ENCODE results near the gene KRT34. TPM values are rescaled to one million over a fixed set of nuclear protein-coding genes. Genes with fewer than 3 reads are reported as not detected.

KRT34 gene
- total and polyA plus RNA-seq, 2 experiments from 2014 or later = not detected

- ATAC-seq (no peak), DNase-seq (ENCODE audit: low spot score) (no peak)
- no peaks in the 10 kb centered on the region; the same call in 2 of the 3 replicates for H3K9me3 Mint-ChIP-seq
- H3F3A ChIP-seq (replicated peaks; ENCODE audit: low read depth) = no peaks in the 10 kb centered on the region
- no peak overlapping the region for H3K4me3 Mint-ChIP-seq
- H3K4me1 ChIP-seq (ENCODE audit: insufficient read depth) = no peaks in the 10 kb centered on the region
- H3K27me3 ChIP-seq (ENCODE audit: insufficient read depth) = no peaks in the 10 kb centered on the region
- H4K20me1 ChIP-seq (replicated peaks; ENCODE audit: insufficient read depth) = no peaks in the 10 kb centered on the region
- no peak overlapping the region for H3K27ac ChIP-seq (ENCODE audit: low read depth)
- H2AFZ ChIP-seq = no peak overlapping the region
- H3K9me2 ChIP-seq (ENCODE audit: insufficient read depth) = no peaks in the 10 kb centered on the region
- H3K36me3 ChIP-seq (ENCODE audit: insufficient read depth) = no peaks in the 10 kb centered on the region
- H3K27ac Mint-ChIP-seq = no peak overlapping the region
- no peaks in the 10 kb centered on the region for H3K36me3 Mint-ChIP-seq (ENCODE audit: low read depth)
- H3K4me2 ChIP-seq = no peak overlapping the region
- H3K27me3 Mint-ChIP-seq (ENCODE audit: insufficient read depth, low read depth, poor library complexity) = no peaks in the 10 kb centered on the region
- H3K79me2 ChIP-seq (replicated peaks; ENCODE audit: insufficient read depth) = no peaks in the 10 kb centered on the region
- H3K4me1 Mint-ChIP-seq = no peaks in the 10 kb centered on the region
- no peak overlapping the region for H3K4me3 ChIP-seq
- TF ChIP-seq ZNF114 (CRISPR knock-in tag; IDR thresholded peaks at IDR 0.05) = no peak
- TF ChIP-seq JUNB (IDR thresholded peaks at IDR 0.05; ENCODE audit: unreplicated experiment) = no peak
- TF ChIP-seq, protein P1, sequence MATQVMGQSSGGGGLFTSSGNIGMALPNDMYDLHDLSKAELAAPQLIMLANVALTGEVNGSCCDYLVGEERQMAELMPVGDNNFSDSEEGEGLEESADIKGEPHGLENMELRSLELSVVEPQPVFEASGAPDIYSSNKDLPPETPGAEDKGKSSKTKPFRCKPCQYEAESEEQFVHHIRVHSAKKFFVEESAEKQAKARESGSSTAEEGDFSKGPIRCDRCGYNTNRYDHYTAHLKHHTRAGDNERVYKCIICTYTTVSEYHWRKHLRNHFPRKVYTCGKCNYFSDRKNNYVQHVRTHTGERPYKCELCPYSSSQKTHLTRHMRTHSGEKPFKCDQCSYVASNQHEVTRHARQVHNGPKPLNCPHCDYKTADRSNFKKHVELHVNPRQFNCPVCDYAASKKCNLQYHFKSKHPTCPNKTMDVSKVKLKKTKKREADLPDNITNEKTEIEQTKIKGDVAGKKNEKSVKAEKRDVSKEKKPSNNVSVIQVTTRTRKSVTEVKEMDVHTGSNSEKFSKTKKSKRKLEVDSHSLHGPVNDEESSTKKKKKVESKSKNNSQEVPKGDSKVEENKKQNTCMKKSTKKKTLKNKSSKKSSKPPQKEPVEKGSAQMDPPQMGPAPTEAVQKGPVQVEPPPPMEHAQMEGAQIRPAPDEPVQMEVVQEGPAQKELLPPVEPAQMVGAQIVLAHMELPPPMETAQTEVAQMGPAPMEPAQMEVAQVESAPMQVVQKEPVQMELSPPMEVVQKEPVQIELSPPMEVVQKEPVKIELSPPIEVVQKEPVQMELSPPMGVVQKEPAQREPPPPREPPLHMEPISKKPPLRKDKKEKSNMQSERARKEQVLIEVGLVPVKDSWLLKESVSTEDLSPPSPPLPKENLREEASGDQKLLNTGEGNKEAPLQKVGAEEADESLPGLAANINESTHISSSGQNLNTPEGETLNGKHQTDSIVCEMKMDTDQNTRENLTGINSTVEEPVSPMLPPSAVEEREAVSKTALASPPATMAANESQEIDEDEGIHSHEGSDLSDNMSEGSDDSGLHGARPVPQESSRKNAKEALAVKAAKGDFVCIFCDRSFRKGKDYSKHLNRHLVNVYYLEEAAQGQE (IDR thresholded peaks at IDR 0.05; ENCODE audit: unreplicated experiment) = no peak
- TF ChIP-seq, protein P2, sequence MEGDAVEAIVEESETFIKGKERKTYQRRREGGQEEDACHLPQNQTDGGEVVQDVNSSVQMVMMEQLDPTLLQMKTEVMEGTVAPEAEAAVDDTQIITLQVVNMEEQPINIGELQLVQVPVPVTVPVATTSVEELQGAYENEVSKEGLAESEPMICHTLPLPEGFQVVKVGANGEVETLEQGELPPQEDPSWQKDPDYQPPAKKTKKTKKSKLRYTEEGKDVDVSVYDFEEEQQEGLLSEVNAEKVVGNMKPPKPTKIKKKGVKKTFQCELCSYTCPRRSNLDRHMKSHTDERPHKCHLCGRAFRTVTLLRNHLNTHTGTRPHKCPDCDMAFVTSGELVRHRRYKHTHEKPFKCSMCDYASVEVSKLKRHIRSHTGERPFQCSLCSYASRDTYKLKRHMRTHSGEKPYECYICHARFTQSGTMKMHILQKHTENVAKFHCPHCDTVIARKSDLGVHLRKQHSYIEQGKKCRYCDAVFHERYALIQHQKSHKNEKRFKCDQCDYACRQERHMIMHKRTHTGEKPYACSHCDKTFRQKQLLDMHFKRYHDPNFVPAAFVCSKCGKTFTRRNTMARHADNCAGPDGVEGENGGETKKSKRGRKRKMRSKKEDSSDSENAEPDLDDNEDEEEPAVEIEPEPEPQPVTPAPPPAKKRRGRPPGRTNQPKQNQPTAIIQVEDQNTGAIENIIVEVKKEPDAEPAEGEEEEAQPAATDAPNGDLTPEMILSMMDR (conservative IDR thresholded peaks at IDR 0.05; ENCODE audit: low read depth in 2 of 2) = no peak
Observed at GRCh38 chr17:41369023-41369422, 13.1 kb downstream of the KRT34 start.

- ATAC-seq (no peak), DNase-seq (ENCODE audit: low spot score) (no peak)
- Histone ChIP-seq H3K79me2 (replicated peaks; ENCODE audit: insufficient read depth) (no peaks in the 10 kb centered on the region), H4K20me1 (replicated peaks; ENCODE audit: insufficient read depth) (no peaks in the 10 kb centered on the region), H3F3A (replicated peaks; ENCODE audit: low read depth) (no peaks in the 10 kb centered on the region), H3K36me3 (ENCODE audit: insufficient read depth) (no peaks in the 10 kb centered on the region), H3K4me3 (no peak overlapping the region), H2AFZ (no peak overlapping the region), H3K9me2 (ENCODE audit: insufficient read depth) (no peaks in the 10 kb centered on the region), H3K27me3 (ENCODE audit: insufficient read depth) (no peaks in the 10 kb centered on the region), H3K4me2 (no peak overlapping the region), H3K27ac (ENCODE audit: low read depth) (no peak overlapping the region), H3K4me1 (ENCODE audit: insufficient read depth) (no peaks in the 10 kb centered on the region)
- Mint-ChIP-seq H3K9me3 (no peaks in the 10 kb centered on the region), H3K36me3 (ENCODE audit: low read depth) (no peaks in the 10 kb centered on the region), H3K4me1 (no peaks in the 10 kb centered on the region), H3K27me3 (ENCODE audit: insufficient read depth, low read depth, poor library complexity) (no peaks in the 10 kb centered on the region), H3K4me3 (no peak overlapping the region), H3K27ac (no peak overlapping the region)
- TF ChIP-seq, protein P1 (IDR thresholded peaks at IDR 0.05; ENCODE audit: unreplicated experiment) = no peak
- TF ChIP-seq, protein P3, sequence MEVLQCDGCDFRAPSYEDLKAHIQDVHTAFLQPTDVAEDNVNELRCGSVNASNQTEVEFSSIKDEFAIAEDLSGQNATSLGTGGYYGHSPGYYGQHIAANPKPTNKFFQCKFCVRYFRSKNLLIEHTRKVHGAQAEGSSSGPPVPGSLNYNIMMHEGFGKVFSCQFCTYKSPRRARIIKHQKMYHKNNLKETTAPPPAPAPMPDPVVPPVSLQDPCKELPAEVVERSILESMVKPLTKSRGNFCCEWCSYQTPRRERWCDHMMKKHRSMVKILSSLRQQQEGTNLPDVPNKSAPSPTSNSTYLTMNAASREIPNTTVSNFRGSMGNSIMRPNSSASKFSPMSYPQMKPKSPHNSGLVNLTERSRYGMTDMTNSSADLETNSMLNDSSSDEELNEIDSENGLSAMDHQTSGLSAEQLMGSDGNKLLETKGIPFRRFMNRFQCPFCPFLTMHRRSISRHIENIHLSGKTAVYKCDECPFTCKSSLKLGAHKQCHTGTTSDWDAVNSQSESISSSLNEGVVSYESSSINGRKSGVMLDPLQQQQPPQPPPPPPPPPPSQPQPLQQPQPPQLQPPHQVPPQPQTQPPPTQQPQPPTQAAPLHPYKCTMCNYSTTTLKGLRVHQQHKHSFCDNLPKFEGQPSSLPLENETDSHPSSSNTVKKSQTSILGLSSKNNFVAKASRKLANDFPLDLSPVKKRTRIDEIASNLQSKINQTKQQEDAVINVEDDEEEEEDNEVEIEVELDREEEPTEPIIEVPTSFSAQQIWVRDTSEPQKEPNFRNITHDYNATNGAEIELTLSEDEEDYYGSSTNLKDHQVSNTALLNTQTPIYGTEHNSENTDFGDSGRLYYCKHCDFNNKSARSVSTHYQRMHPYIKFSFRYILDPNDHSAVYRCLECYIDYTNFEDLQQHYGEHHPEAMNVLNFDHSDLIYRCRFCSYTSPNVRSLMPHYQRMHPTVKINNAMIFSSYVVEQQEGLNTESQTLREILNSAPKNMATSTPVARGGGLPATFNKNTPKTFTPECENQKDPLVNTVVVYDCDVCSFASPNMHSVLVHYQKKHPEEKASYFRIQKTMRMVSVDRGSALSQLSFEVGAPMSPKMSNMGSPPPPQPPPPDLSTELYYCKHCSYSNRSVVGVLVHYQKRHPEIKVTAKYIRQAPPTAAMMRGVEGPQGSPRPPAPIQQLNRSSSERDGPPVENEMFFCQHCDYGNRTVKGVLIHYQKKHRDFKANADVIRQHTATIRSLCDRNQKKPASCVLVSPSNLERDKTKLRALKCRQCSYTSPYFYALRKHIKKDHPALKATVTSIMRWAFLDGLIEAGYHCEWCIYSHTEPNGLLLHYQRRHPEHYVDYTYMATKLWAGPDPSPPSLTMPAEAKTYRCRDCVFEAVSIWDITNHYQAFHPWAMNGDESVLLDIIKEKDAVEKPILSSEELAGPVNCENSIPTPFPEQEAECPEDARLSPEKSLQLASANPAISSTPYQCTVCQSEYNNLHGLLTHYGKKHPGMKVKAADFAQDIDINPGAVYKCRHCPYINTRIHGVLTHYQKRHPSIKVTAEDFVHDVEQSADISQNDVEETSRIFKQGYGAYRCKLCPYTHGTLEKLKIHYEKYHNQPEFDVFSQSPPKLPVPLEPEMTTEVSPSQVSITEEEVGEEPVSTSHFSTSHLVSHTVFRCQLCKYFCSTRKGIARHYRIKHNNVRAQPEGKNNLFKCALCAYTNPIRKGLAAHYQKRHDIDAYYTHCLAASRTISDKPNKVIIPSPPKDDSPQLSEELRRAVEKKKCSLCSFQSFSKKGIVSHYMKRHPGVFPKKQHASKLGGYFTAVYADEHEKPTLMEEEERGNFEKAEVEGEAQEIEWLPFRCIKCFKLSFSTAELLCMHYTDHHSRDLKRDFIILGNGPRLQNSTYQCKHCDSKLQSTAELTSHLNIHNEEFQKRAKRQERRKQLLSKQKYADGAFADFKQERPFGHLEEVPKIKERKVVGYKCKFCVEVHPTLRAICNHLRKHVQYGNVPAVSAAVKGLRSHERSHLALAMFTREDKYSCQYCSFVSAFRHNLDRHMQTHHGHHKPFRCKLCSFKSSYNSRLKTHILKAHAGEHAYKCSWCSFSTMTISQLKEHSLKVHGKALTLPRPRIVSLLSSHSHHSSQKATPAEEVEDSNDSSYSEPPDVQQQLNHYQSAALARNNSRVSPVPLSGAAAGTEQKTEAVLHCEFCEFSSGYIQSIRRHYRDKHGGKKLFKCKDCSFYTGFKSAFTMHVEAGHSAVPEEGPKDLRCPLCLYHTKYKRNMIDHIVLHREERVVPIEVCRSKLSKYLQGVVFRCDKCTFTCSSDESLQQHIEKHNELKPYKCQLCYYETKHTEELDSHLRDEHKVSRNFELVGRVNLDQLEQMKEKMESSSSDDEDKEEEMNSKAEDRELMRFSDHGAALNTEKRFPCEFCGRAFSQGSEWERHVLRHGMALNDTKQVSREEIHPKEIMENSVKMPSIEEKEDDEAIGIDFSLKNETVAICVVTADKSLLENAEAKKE (CRISPR knock-in tag; IDR thresholded peaks at IDR 0.05) = no peak
- no peak for TF ChIP-seq JUNB (IDR thresholded peaks at IDR 0.05; ENCODE audit: unreplicated experiment)
Observed at GRCh38 chr17:41367426-41368075, 14.6 kb downstream of the KRT34 start.
